Measurements from ENCODE around the gene SCN4B. TPM values are rescaled to one million over a fixed set of nuclear protein-coding genes. Genes with fewer than 3 reads are reported as not detected.

The SCN4B gene
- total and polyA plus RNA-seq, 2 of the 8 experiments (the other 6 are each of a cell fraction or from before 2014, with no cell fraction given), result 2.8 to 4.9 TPM

- no peak overlapping the region for H2AFZ ChIP-seq (ENCODE audit: low read length)
- DNase-seq (ENCODE audit: low read depth in 1 of 2, low spot score in 2 of 2) (no peak), FAIRE-seq (no peak)
- H3K79me1 ChIP-seq (ENCODE audit: low read depth, low read length), result no peaks in the 10 kb centered on the region
- no peak overlapping the region for H2AK5ac ChIP-seq (ENCODE audit: low read depth, low read length)
- H3K9me3 ChIP-seq (ENCODE audit: insufficient read depth in 2 of 2, low read depth in 1 of 2, low read length in 1 of 2), result no peaks in the 10 kb centered on the region
- no peak overlapping the region for H3K23ac ChIP-seq (ENCODE audit: insufficient read length)
- H3K56ac ChIP-seq (replicated peaks; ENCODE audit: insufficient read length, low read depth, low read length), result no peak overlapping the region
- no peak overlapping the region for H3K14ac ChIP-seq (ENCODE audit: insufficient read length)
- TF ChIP-seq EP300 (IDR thresholded peaks at IDR 0.05; ENCODE audit: borderline replicate concordance in 1 of 2, low read depth in 2 of 2, low read length in 2 of 2) (no peak), EGR1 (IDR thresholded peaks at IDR 0.05; ENCODE audit: borderline replicate concordance, low read depth, low read length) (no peak), ZNF274 (IDR thresholded peaks at IDR 0.05; ENCODE audit: borderline replicate concordance, extremely low read depth, low read length) (no peak), RBBP5 (IDR thresholded peaks at IDR 0.05; ENCODE audit: borderline replicate concordance, low read depth, low read length) (no peak), BRCA1 (IDR thresholded peaks at IDR 0.05; ENCODE audit: low read depth, low read length) (no peak), JUND (IDR thresholded peaks at IDR 0.05; ENCODE audit: low read length) (no peak), PHF8 (conservative IDR thresholded peaks at IDR 0.05; ENCODE audit: low read depth, low read length) (no peak), CBX5 (IDR thresholded peaks at IDR 0.05; ENCODE audit: low read depth, low read length) (no peak), SIRT6 (IDR thresholded peaks at IDR 0.05; ENCODE audit: low read length) (no peak)
- no peak overlapping the region for H2BK120ac ChIP-seq (replicated peaks; ENCODE audit: low read depth, low read length)
- no peak overlapping the region for H4K91ac ChIP-seq (replicated peaks; ENCODE audit: insufficient read length, low read length)
- no peak overlapping the region for H4K5ac ChIP-seq (ENCODE audit: insufficient read length, low read depth, low read length)
- ChIA-PET POLR2A (ENCODE audit: partially characterized antibody) (interaction anchor here (0.6 to 1.7 kb wide), 2 partner anchors 18 to 82 kb away, joined by 3 read pairs; no protein-coding TSS in a partner anchor), CTCF (ENCODE audit: partially characterized antibody) (no interaction called here)
- no peaks in the 10 kb centered on the region; the same call in 1 of the 2 replicates for H3K23me2 ChIP-seq (ENCODE audit: low read depth, low read length)
- H4K20me1 ChIP-seq (replicated peaks in 1 of 2; ENCODE audit: control insufficient read depth in 1 of 2, insufficient read depth in 2 of 2, low read length in 2 of 2), result no peaks in the 10 kb centered on the region
- H3K79me2 ChIP-seq (ENCODE audit: control insufficient read depth in 1 of 2, insufficient read depth in 2 of 2, low read length in 2 of 2), result no peaks in the 10 kb centered on the region
- H3K4me1 ChIP-seq (replicated peaks in 1 of 4; ENCODE audit: control insufficient read depth in 3 of 4, insufficient read depth in 4 of 4, low read length in 3 of 4), result peaks cover 0 to 3% (median under 1%) of the 10 kb centered on the region in 4 experiments; a peak in 4 of 7 replicates
- H4K8ac ChIP-seq (ENCODE audit: extremely low read depth, insufficient read depth, low read length), result no peak overlapping the region
- no peaks in the 10 kb centered on the region; a peak in 1 of 7 replicates for H3K27me3 ChIP-seq (replicated peaks in 1 of 4; ENCODE audit: control insufficient read depth in 3 of 4, extremely low read depth in 1 of 4, insufficient read depth in 3 of 4, low read length in 3 of 4)
- H3K18ac ChIP-seq (ENCODE audit: extremely low read depth, low read length), result no peak overlapping the region
- H2BK20ac ChIP-seq (ENCODE audit: low read length), result no peak overlapping the region
- no peak overlapping the region for H3K4me2 ChIP-seq (ENCODE audit: insufficient read depth in 1 of 2, low read depth in 2 of 2, low read length in 2 of 2)
- H3K9ac ChIP-seq (replicated peaks in 1 of 4; ENCODE audit: extremely low read depth in 1 of 4, low read depth in 3 of 4, low read length in 3 of 4), result no peak overlapping the region
- no peak overlapping the region for H3K4me3 ChIP-seq (ENCODE audit: extremely low read depth in 1 of 4, insufficient read depth in 2 of 4, low read depth in 3 of 4, low read length in 4 of 4)
- no peaks in the 10 kb centered on the region for H3K36me3 ChIP-seq (ENCODE audit: control insufficient read depth in 2 of 4, insufficient read depth in 4 of 4, low read length in 3 of 4)
- no peak overlapping the region for H3K4ac ChIP-seq (replicated peaks; ENCODE audit: insufficient read length, low read depth, low read length)
- H3K27ac ChIP-seq (ENCODE audit: low read depth, low read length), result no peak overlapping the region
- no peak overlapping the region for H2BK15ac ChIP-seq (ENCODE audit: low read length)
- no peak overlapping the region for H2BK5ac ChIP-seq (ENCODE audit: low read depth, low read length)
- 91% methylated on average over 4 of the region's 6 CpGs; no CpG with 5 or more reads in 1 of the 2 experiments for WGBS, 2 experiments (ENCODE audit: extremely low coverage in 1 of 2, insufficient coverage in 1 of 2, insufficient read length in 1 of 2, insufficient replicate concordance in 2 of 2, low coverage in 1 of 2, low lambda C conversion rate in 2 of 2, missing lambda C conversion rate in 1 of 2)
- H2BK12ac ChIP-seq (ENCODE audit: low read depth, low read length), result no peak overlapping the region
These were observed 40.9 kb downstream of the SCN4B start for GRCh38 chr11:118111744-118112035.

Measured in H1 (cell line).